GM21723 (cell line): ENCODE measurements around the gene PATE3.

ENCODE experiments used
- ATAC-seq: cut with Tn5 transposase; IDR thresholded peaks from one replicate; pipeline ENCODE4 v1.9.1; 2021; ENCODE audit warnings: mild to moderate bottlenecking, moderate library complexity; ENCODE audit not compliant: unreplicated experiment

PATE3 gene, protein sequence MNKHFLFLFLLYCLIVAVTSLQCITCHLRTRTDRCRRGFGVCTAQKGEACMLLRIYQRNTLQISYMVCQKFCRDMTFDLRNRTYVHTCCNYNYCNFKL

DNA sequence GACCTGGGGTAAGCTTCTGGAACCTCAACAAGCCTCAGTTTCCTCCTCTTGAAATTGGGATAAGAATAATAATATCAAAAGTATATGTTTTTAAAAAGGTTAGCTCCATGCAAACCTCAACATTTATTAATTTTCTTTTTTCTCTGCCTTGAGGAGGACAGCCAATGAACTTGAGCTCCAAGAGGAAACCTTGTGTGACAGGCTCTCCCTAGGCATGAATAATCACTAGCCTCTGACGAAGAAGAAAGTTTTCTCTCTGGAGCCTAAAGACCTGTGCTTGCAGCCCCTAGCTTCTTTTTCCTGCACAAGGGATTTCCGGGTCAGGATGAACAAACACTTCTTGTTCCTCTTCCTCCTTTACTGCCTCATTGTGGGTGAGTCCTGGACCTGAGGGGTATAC is at the start of gene PATE3:
TSS of gene PATE3 (plus strand) at position 301 of the 400 bp plus-strand sequence. CDS start at position 326, 25 bp downstream.
- ATAC-seq, result no peak

DNA sequence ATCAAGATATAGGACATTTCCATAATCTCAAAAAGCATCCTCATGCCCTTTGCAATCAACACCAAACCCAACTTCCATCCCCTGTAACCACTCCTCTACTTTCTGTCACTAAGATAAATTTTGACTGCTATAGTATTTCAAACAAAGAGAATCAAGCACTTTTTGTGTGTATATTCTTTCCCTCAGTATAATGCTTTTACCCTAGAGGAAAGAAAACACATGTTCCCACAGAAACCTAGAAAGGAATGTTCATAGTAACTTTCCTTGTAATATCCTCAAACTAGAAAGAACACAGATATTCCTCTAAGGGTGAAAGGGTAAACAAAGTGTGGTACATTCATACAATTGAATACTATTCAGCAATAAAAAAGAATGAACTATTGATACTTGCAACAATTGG is 47.3 kb upstream of the PATE3 start:
- ATAC-seq, result no peak

DNA sequence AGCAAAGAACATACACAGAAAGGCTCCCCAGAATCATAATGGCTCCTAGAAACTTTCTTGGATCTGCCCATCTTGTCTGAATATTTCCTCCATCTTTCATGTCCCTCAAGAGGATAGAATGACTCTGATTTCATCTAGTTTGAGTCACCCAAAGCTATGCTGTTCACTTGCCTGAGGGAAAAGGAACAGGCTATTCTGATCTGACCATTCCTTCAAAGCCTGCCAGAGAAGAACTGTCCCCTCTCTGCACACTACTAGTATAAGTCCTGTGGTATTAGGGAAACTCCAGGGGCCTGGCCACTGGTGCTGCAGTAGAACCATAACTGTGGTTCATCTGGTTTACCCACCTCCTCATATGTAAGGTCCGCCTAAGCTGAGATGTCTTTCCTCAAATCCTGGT is 44.2 kb upstream of the PATE3 start:
- ATAC-seq, result no peak

DNA sequence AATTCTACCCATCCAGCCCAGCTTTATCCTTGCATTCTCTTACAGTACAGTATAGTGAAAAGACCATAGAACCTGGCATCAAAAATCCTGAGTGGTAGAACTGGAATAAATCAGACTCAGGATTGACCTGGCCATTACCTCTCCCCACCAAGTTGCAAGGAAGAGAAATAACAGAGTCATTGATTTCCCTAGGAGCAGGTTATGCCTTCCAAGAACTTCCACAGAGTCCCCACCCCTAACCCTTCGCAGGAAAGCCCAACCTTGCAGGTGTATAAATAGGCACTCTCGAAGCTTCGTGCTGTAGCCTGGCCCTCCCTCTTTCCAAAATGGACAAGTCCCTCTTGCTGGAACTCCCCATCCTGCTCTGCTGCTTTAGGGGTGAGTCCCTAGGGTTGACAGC is 41.9 kb upstream of the PATE3 start, which contains the start of gene PATE1:
TSS of gene PATE1 (plus strand) at position 301 of the 400 bp plus-strand sequence. CDS start at position 327, 26 bp downstream.
- ATAC-seq, result no peak

DNA sequence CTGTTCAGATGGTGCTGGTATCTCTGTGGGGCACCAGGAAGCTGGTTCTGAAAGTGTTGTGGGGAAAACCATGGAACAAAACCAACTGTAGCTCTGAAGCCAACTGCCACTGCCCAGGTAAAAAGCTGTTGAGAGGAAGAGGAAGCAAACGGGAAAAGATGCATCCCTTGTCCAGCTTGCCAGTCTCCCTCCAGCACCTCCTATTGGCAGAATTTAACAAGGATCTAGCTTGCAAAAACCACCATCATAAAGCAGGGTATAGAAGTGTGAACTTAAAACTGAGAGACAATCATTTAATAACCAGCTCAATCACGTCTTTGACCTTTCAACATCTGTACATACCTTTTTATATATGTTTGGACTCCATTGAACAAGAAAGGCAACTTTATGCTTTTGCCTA is 37.3 kb upstream of the PATE3 start:
- no peak for ATAC-seq

DNA sequence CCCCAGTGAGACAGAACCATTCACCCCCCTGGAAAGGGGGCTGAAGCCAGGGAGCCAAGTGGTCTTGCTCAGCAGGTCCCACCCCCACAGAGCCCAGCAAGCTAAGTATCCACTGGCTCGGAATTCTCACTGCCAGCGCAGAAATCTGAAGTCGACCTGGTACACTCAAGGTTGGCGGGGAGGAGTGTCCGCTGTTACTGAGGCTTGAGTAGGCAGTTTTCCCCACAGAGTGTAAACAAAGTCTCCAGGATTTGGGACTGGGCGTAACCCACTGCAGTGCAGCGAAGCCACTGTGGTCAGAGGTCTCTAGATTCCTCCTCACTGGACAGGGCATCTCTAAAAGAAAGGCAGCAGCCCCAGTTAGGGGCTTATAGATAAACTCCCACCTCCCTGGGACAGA is 31.9 kb upstream of the PATE3 start:
- no peak for ATAC-seq

DNA sequence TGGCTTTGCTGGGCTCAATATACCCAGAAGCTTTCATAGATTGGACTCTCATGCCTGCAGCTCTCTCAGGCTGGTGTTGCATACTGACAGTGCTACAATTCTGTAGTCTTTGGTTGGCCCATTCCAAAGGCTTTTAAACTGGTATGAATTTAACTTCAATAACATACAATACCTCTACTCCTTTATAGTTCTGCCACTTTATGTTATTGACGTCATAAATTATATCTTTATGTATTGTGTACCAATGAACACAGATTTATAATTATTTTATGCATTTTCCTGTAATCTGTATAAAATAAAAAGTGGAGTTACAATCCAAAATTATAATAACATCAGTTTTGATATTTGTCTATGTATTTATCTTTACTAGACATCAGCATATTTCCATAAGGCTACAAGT is 25.5 kb upstream of the PATE3 start:
- ATAC-seq, result no peak

DNA sequence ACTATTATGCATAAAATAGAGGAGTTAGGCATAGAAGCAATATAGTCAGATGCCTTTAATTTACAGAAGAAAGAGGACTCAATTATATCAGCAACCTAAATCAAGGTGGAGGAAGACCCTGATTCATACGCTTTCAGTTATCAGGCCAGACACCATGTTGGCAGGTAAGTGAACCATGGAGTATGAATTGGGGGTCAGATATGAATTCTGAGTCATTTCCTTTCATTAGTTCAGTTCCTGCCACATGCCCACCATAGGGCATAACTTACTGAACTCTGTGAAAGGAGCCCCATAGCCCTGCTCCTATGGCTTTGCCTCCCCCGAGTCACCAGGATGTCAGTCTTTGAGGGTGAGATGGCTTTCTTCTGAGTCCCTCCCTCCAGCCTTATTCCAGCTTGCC is 24.4 kb upstream of the PATE3 start:
- no peak for ATAC-seq

DNA sequence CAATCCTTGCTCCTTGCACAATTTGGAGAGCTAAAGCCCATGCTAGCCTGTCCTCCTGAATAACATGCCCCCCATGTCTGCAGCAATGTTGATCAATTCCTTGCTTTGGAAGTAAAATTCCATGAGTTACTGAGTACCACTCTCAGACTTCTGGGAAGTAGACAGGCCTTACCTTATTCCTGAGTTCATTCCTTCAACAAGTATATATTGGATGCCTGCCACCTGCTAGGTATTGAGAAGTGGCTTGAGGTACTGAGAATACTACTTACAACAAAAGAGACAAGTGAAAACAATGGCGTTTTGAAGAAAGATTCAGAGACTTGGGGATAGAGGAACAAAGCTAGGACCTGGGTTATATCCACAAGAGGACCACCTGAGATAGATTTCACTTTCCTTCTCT is 21.7 kb upstream of the PATE3 start:
- no peak for ATAC-seq

DNA sequence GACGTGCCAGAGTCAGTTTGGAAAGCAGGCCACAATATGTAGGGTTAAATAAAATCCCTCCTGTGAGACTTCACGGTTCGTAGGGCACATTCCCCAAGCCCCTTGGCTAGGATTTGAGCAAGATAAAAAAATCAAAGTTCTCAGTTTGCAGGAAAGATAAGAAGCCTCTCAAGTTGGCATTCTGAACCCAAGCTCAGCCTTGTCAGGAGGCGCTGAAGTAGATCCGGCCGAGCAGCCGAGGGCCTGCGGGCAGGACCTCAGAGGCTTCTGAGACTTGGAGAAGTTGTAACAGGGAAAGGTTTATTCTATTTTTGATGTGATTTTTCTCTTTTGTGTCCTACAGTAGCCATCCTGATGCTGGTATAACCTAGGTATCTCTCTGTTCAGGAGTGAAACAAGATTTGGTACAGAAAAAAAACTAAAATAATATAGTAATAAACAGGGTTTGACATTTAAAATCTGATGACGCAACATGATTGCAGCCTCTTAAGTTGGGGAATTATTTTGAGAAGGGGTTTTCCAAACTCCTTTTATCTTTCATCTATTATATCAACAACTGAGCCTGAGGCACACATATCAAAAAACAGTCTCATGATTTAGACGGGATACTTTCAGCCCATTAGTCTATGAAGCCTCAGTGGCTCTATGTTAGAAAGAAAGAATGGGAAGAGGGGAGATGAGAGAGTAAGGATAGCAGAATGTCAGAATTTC is 19.4 kb upstream of the PATE3 start:
- ATAC-seq, result no peak

DNA sequence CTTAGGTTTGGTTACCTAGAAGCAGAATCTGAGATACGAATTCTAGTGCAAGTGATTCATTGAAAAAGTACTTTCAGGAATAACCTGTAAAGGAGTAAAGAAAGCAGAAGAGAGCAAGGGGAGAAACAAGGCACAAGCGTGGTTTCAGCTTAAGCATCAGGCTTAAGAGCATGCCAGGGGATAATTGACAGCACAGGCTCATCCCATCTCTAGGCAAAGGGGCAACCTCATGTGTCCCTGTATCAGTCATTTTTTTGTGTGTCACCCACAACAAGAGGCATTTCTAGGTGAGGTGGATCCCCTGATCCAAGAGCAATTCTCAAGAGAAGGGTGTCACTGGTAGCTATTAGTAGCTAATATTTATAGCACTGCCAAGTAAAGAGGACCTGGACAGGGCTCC is 17.3 kb upstream of the PATE3 start:
- ATAC-seq, result no peak

DNA sequence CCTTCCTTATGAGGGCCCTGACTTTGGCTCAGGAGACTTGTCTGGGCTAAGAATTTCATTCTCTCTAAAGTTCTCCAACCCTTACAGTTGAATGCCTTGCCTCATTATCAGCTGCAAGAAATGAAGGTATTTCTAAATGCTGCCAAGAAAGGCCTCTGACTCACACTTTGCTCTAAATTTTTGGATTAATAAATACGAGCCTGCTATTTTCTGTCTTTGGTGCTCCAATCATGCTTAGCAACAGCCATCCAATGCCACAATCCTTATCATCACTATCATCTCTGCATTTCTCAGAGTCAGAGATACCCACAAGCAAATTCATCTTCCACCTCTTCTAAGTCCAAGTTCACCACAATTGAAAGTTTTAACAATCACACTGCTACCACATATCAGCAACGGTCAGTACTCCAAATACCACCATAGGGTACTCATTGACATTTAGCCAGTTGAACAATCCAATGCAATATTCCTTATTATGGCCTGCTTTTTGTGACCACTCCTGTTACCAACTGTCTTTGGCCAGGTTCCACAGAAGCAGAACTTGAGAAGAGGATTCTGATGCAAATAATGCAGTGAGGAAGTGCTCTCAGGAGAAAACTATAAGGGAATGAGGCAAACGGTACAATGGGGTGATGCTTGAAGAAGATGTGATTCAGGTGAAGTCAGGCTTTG is 15.0 kb upstream of the PATE3 start:
- ATAC-seq, result no peak

DNA sequence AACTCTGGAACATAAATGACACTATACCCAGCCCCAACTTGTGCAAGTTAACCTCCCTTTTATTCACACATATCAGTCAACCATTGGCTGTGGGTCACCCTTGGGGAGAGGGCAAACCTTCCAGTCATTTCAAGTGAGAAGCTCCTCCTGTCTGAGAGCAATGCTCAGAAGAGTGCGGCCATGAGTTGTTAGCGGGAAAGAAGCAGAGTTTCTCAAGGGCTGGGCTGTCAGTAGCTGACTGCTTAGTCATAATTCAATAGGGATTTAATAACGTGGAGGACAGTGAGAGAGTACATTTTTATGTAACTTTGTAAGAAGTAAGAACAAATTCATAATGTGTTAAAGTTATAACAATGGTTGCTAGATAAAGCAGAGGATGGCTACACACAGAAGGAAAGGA is 14.4 kb upstream of the PATE3 start:
- ATAC-seq, result no peak

DNA sequence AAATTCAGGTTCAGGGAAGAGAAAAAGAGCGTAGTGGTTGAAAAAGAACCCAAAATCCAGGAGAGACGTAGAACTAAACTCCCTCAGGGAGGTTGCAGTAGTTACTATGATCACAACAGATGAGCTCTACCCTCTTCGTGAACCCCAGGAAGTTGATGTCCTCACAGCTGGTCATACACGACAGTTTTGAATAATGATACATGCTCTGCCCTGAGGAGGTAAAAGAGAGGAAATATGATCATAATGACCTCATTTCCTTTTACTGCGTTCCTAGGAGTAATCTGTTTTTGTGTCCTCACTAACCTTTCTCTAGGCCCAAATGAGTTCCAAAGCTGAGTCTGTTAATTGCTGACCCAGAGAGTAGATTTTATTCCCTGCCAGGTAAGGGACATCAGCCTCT is 10.6 kb upstream of the PATE3 start:
- ATAC-seq, result no peak

DNA sequence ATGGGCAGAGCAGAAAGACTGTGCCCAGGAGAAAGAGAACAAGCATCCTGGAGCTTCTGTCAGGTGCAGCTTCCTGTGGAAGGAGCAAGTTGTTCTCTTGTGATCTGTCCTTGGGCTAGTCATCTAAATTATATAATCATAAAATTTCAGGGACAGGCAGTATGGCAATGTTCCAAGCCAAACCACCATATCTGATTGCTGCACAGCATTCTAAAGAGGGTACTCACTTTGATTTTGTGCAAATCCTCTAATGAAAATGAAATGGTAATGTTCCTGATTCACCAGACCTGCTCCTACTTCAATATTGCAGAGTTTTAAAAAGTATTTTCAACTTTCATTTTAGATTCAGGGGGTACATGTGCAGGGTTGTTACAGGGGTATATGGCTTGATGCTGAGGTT is 9.2 kb upstream of the PATE3 start, which contains the start of gene PATE2:
TSS of gene PATE2 (minus strand) at position 101 of the 400 bp plus-strand sequence. CDS start at position 46, 55 bp downstream.
- ATAC-seq, result no peak

DNA sequence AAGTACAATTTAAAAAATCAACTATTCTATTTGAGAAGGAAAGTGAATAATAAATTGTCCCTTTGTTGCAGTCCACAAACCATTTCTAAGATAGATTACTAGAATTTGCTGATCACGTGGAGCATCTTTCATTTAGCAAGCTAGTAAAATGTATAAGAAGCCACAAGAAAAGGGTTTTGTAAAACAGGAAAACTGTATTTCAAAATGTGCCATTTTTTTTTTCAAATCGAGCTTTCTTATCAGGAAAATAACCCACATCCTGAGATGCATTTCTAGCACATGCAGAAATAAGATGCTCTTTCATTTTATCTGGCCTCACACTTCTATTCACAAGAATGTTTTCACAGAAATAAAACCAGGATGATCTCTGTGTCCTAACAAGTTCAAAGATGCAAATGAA is 3.2 kb upstream of the PATE3 start:
- no peak for ATAC-seq

DNA sequence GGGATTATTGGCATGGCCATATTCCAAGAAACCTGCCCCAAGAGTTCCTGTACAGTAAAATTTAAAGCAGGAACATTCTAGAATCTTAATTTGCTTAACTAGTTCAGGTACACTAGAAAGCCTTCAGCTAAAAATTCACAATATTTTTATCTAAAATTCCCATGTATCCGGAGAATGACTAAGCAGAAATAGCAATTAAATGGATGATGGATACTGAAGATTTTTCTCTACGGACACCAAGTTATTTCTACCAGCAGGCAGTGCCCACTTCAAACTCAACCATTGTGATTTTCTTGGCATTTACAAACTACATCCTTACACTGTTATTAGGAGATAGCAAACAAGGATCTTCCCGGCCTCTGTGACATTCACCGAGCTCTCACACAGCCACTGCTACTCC is 2.9 kb downstream of the PATE3 start:
- no peak for ATAC-seq

DNA sequence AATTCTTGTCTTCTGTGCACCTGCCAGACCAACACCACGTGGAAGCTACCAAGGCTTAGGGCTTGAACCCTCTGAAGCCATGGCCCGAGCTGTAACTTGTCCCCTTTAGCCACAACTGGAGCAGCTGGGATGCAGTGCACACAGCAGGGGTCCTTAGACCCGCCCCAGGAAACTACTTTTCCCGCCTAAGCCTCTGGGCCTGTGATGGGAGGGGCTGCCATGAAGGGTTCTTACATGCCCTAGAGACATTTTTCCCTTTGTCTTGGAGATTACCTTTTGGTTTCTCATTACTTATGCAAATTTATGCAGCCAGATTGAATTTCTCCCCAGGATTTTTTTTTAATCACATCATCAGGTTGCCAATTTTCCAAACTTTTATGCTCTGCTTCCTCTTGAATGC is 9.7 kb downstream of the PATE3 start:
- no peak for ATAC-seq

DNA sequence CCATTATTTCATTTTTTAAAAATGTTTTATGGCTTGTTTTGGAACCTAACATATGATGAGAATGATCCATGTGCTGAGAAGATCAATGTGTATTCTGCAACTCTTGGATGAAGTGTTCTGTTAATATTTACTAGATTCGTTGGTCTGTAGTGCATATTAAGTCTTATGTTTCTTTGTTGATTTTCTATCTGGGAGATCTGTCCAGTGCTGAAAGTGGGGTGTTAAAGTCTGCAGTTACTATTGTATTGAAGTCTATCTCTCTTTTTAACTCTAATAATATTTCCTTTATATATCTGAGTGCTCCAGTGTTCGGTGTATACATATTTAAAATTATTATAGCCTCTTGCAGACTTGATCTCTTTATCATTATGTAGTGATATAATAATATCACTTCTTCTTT is 11.9 kb downstream of the PATE3 start:
- no peak for ATAC-seq

DNA sequence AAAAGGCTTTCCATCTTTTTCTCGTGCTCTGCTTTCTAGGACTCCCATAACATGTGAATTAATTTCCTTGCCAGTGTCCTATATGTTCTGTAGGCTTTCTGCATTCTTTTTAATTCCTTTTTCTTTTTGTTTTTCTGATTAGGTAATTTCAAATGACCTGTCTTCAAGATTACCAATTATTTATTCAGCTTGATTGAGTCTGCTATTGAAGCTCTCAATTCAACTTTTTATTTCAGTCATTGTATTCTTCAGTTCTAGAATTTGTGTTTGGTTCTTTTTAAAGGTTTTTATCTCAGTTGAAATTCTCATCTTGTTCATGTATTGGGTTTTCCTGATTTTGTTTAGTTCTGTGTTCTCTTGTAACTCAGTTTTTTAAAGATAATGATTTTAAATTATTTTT is 14.5 kb downstream of the PATE3 start:
- ATAC-seq, result no peak

DNA sequence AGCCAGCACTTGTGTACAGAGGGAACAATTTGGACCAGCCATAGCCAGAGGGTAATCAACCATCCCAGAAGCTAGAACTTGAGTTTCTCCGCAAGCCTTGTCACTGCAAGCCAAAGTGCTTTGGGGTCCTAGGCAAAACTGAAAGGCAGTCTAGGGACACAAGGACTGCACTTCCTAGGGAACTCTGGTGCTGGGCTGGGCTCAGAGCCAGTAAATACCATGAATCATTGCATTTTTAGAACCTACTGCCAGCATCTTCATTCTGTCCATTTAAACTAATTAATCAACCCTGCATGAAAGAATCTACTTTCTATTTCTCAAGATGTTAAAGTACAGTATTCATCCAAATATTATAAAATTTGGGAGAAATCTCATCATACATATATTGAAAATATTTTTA is 20.0 kb downstream of the PATE3 start:
- ATAC-seq, result no peak

DNA sequence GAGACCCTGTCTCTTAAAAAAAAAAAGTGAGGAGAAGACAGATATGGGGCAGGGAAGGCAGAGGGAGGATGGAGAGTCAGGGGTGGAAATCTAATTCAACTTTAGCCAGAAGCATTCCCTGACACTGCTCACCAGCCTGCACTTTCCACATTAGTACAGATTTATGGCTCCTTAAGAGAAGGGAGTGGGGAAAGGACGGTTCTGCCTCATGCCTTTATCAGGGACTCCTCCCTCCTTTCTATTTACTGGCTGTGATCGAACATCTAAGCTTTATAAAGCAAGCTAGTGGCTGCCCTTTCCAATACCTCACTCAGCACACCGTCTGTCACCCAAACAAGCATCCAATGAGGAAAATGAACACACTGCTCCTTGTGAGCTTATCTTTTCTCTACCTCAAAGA is 45.1 kb downstream of the PATE3 start, which contains the start of gene PATE4:
TSS of gene PATE4 (plus strand) at position 301 of the 400 bp plus-strand sequence. CDS start at position 345, 44 bp downstream.
- no peak for ATAC-seq
